ENCODE measurements around the gene MRPL38.

MRPL38 gene

GRCh38 chr17:75897160-75898019 is 7.3 kb downstream of the MRPL38 start:
- Histone ChIP-seq H3K36me3 (peaks cover 44 to 64% (median 54%) of the 10 kb centered on the region in 11 experiments), H3K4me2 (peak overlapping the region; percentile 84 to 100 (median 93)), H3K27ac (peak overlapping the region; percentile 65 to 96 (median 94); a peak in 21 of 22 replicates), H3K9ac (peak overlapping the region; percentile 83 to 99 (median 94)), H3K4me3 (peak overlapping the region; percentile 76 to 93 (median 84)), H3K4me1 (peaks cover 37 to 59% (median 49%) of the 10 kb centered on the region in 10 experiments), H3K9me3 (replicated peaks in 1 of 11) (no peaks in the 10 kb centered on the region), H3K27me3 (no peaks in the 10 kb centered on the region), H4K20me1 (peaks cover 7 to 30% (median 27%) of the 10 kb centered on the region in 11 experiments; a peak in 19 of 22 replicates)
- TF ChIP-seq Cebpa-rat (IDR thresholded peaks at IDR 0.05): no peak

GRCh38 chr17:75896415-75897159 is 8.1 kb downstream of the MRPL38 start, which contains the start of gene TRIM65:
TSS of gene TRIM65 (minus strand) at chr17:75896951. CDS start at chr17:75896937, 14 bp downstream.
- H3K27ac ChIP-seq: peak within 1 kb of the TSS; percentile 65 to 96 (median 94); a peak in 21 of 22 replicates
- no peaks in the 10 kb centered on the region for H3K27me3 ChIP-seq
- H3K9ac ChIP-seq: peak within 1 kb of the TSS; percentile 83 to 99 (median 94)
- H3K4me3 ChIP-seq: peak within 1 kb of the TSS; percentile 76 to 93 (median 84)
- H3K4me2 ChIP-seq: peak within 1 kb of the TSS; percentile 84 to 100 (median 93)
- no peaks in the 10 kb centered on the region for H3K9me3 ChIP-seq (replicated peaks in 1 of 11)
- peaks cover 7 to 38% (median 34%) of the 10 kb centered on the region in 11 experiments; a peak in 19 of 22 replicates for H4K20me1 ChIP-seq
- peaks cover 44 to 64% (median 54%) of the 10 kb centered on the region in 11 experiments for H3K36me3 ChIP-seq
- TF ChIP-seq Cebpa-rat (IDR thresholded peaks at IDR 0.05): no peak
- peaks cover 37 to 58% (median 52%) of the 10 kb centered on the region in 10 experiments for H3K4me1 ChIP-seq

- H4K20me1 ChIP-seq: peaks cover 7 to 48% (median 35%) of the 10 kb centered on the region in 11 experiments; a peak in 19 of 22 replicates
- peaks cover 36 to 58% (median 50%) of the 10 kb centered on the region in 10 experiments for H3K4me1 ChIP-seq
- peak overlapping the region; percentile 65 to 96 (median 94); a peak in 21 of 22 replicates for H3K27ac ChIP-seq
- H3K9me3 ChIP-seq (replicated peaks in 1 of 11): no peaks in the 10 kb centered on the region
- H3K27me3 ChIP-seq: no peaks in the 10 kb centered on the region
- peaks cover 44 to 64% (median 54%) of the 10 kb centered on the region in 11 experiments for H3K36me3 ChIP-seq
- peak overlapping the region; percentile 83 to 99 (median 94) for H3K9ac ChIP-seq
- H3K4me3 ChIP-seq: peak overlapping the region; percentile 76 to 93 (median 84)
- TF ChIP-seq Cebpa-rat (IDR thresholded peaks at IDR 0.05): no peak
- H3K4me2 ChIP-seq: peak overlapping the region; percentile 84 to 100 (median 93)
These were observed 9.1 kb downstream of the MRPL38 start for GRCh38 chr17:75895370-75896155.

- Histone ChIP-seq H3K9me3 (replicated peaks in 1 of 11) (no peaks in the 10 kb centered on the region), H3K4me2 (peak overlapping the region; percentile 84 to 100 (median 93)), H3K9ac (peak overlapping the region in 10 of 11 experiments; percentile 26 to 99 (median 94); a peak in 15 of 22 replicates), H3K4me1 (peaks cover 36 to 58% (median 50%) of the 10 kb centered on the region in 10 experiments), H4K20me1 (peaks cover 7 to 52% (median 36%) of the 10 kb centered on the region in 11 experiments; a peak in 19 of 22 replicates), H3K27me3 (no peaks in the 10 kb centered on the region), H3K36me3 (peaks cover 44 to 61% (median 53%) of the 10 kb centered on the region in 11 experiments), H3K27ac (peak overlapping the region in 5 of 11 experiments; percentile 6 to 96 (median 32); a peak in 9 of 22 replicates), H3K4me3 (no peak overlapping the region)
- TF ChIP-seq Cebpa-rat (IDR thresholded peaks at IDR 0.05): no peak
These were observed 10.5 kb downstream of the MRPL38 start for GRCh38 chr17:75894049-75894733.

GRCh38 chr17:75893305-75894048 is 11.2 kb downstream of the MRPL38 start:
- peak overlapping the region in 5 of 11 experiments; percentile 6 to 96 (median 32); a peak in 11 of 22 replicates for H3K27ac ChIP-seq
- H3K4me2 ChIP-seq: peak overlapping the region; percentile 84 to 100 (median 93)
- peaks cover 7 to 52% (median 36%) of the 10 kb centered on the region in 11 experiments; a peak in 19 of 22 replicates for H4K20me1 ChIP-seq
- peaks cover 40 to 57% (median 46%) of the 10 kb centered on the region in 11 experiments for H3K36me3 ChIP-seq
- H3K27me3 ChIP-seq: no peaks in the 10 kb centered on the region
- H3K9me3 ChIP-seq (replicated peaks in 1 of 11): no peaks in the 10 kb centered on the region
- peak overlapping the region; percentile 8 to 99 (median 93); a peak in 18 of 22 replicates for H3K9ac ChIP-seq
- no peak overlapping the region for H3K4me3 ChIP-seq
- H3K4me1 ChIP-seq: peaks cover 36 to 58% (median 50%) of the 10 kb centered on the region in 10 experiments
- no peak for TF ChIP-seq Cebpa-rat (IDR thresholded peaks at IDR 0.05)

- Histone ChIP-seq H3K9ac (peak overlapping the region in 9 of 11 experiments; percentile 8 to 99 (median 93); a peak in 12 of 22 replicates), H3K4me1 (peaks cover 34 to 52% (median 44%) of the 10 kb centered on the region in 10 experiments), H3K4me2 (peak overlapping the region in 8 of 11 experiments; percentile 84 to 97 (median 93); a peak in 15 of 22 replicates), H3K4me3 (no peak overlapping the region), H3K9me3 (replicated peaks in 1 of 11) (no peaks in the 10 kb centered on the region), H3K27me3 (no peaks in the 10 kb centered on the region), H3K27ac (peak overlapping the region in 4 of 11 experiments; percentile 4 to 96 (median 29); a peak in 5 of 22 replicates), H4K20me1 (peaks cover 7 to 52% (median 36%) of the 10 kb centered on the region in 11 experiments; a peak in 19 of 22 replicates), H3K36me3 (peaks cover 36 to 53% (median 41%) of the 10 kb centered on the region in 11 experiments)
- TF ChIP-seq Cebpa-rat (IDR thresholded peaks at IDR 0.05): no peak
These were observed 12.0 kb downstream of the MRPL38 start for GRCh38 chr17:75892556-75893224.
